Neutrophil (primary cell): ENCODE data around the gene KRT4.

Experiments
- H3K27ac ChIP-seq: fragments of 200-600 bp; sonication (generic); 2 replicates; pipeline ENCODE4 v1.5.1; 2016; ENCODE audit warnings: mild to moderate bottlenecking, moderate library complexity
- H3K27me3 ChIP-seq: fragments of 200-600 bp; sonication (generic); 2 replicates; pipeline ENCODE4 v1.6.0; 2016; ENCODE audit warnings: mild to moderate bottlenecking
- H3K36me3 ChIP-seq: fragments of 200-600 bp; sonication (generic); 2 replicates; pipeline ENCODE4 v1.5.1; 2017
- H3K4me1 ChIP-seq, 2 experiments: fragments of 200-600 bp in 1 of 2; sonication (generic) in 1 of 2; 1 replicate in 1 of 2; 2 replicates in 1 of 2; pipeline versions ENCODE4 v1.5.1 to v1.6.1; 2013 to 2016; ENCODE audit warnings: low read depth in 1 of 2, low read length in 1 of 2, mild to moderate bottlenecking in 1 of 2, moderate library complexity in 1 of 2; ENCODE audit not compliant: control insufficient read depth in 1 of 2, insufficient read depth in 1 of 2
- H3K4me3 ChIP-seq, 2 experiments: fragments of 200-600 bp in 1 of 2; sonication (generic) in 1 of 2; 1 replicate in 1 of 2; 2 replicates in 1 of 2; pipeline ENCODE4 v1.5.1; 2013 to 2016; ENCODE audit warnings: low read depth in 1 of 2, low read length in 1 of 2, mild to moderate bottlenecking in 1 of 2, moderate library complexity in 1 of 2
- H3K9me3 ChIP-seq: fragments of 200-600 bp; sonication (generic); 2 replicates; pipeline ENCODE4 v1.5.1; 2016
- CTCF ChIP-seq: fragments of 200-600 bp; sonication (generic); IDR thresholded peaks from 2 replicates; pipeline ENCODE4 v1.5.1; 2016; ENCODE audit warnings: antibody characterized with exemption

KRT4 gene

GRCh38 chr12:52757449-52758176 lies 56.3 kb downstream of the KRT4 start:
- peaks cover 3% of the 10 kb centered on the region for H3K9me3 ChIP-seq
- no peaks in the 10 kb centered on the region for H3K4me1 ChIP-seq
- no peaks in the 10 kb centered on the region for H3K36me3 ChIP-seq
- H3K4me3 ChIP-seq, result no peak overlapping the region
- no peak overlapping the region for H3K27ac ChIP-seq
- TF ChIP-seq CTCF, result no peak
- H3K27me3 ChIP-seq, result peaks cover 7% of the 10 kb centered on the region
